SK-N-SH (cell line): ENCODE data around the gene MS4A4A.

Experiments used
- POLR2AphosphoS5 ChIP-seq: IDR thresholded peaks from 2 replicates; pipeline ENCODE4 v1.6.1; 2012; ENCODE audit warnings: low read depth, low read length
- TF ChIP-seq, protein P1 (sequence below): fragments of 150-350 bp; IDR thresholded peaks from 2 replicates; pipeline ENCODE4 v1.6.1; 2016; ENCODE audit warnings: mild to moderate bottlenecking, low read depth, low read length
- TF ChIP-seq, protein P2 (sequence below): fragments of 200-600 bp; sonication (generic); IDR thresholded peaks from 2 replicates; pipeline ENCODE4 v1.6.1; 2017; ENCODE audit warnings: antibody characterized with exemption, mild to moderate bottlenecking, moderate library complexity

- TF ChIP-seq, protein P1, sequence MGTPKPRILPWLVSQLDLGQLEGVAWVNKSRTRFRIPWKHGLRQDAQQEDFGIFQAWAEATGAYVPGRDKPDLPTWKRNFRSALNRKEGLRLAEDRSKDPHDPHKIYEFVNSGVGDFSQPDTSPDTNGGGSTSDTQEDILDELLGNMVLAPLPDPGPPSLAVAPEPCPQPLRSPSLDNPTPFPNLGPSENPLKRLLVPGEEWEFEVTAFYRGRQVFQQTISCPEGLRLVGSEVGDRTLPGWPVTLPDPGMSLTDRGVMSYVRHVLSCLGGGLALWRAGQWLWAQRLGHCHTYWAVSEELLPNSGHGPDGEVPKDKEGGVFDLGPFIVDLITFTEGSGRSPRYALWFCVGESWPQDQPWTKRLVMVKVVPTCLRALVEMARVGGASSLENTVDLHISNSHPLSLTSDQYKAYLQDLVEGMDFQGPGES, result no peak
- TF ChIP-seq POLR2AphosphoS5, result no peak
- TF ChIP-seq, protein P2, sequence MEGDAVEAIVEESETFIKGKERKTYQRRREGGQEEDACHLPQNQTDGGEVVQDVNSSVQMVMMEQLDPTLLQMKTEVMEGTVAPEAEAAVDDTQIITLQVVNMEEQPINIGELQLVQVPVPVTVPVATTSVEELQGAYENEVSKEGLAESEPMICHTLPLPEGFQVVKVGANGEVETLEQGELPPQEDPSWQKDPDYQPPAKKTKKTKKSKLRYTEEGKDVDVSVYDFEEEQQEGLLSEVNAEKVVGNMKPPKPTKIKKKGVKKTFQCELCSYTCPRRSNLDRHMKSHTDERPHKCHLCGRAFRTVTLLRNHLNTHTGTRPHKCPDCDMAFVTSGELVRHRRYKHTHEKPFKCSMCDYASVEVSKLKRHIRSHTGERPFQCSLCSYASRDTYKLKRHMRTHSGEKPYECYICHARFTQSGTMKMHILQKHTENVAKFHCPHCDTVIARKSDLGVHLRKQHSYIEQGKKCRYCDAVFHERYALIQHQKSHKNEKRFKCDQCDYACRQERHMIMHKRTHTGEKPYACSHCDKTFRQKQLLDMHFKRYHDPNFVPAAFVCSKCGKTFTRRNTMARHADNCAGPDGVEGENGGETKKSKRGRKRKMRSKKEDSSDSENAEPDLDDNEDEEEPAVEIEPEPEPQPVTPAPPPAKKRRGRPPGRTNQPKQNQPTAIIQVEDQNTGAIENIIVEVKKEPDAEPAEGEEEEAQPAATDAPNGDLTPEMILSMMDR, result no peak
These were observed 35.9 kb downstream of the MS4A4A start for GRCh38 chr11:60316317-60316716.
